DOHH2 (cell line): Measurements from ENCODE around the gene HTRA2.

ENCODE experiments used
- EZH2phosphoT487 ChIP-seq: fragments of 200-600 bp; sonication (generic); IDR thresholded peaks from 2 replicates; pipeline ENCODE4 v1.6.1; 2017; ENCODE audit warnings: borderline replicate concordance, mild to moderate bottlenecking, antibody characterized with exemption, low read length, moderate library complexity, mixed read lengths
- TF ChIP-seq, protein P1 (sequence below): fragments of 200-600 bp; sonication (generic); IDR thresholded peaks from one replicate; pipeline ENCODE4 v1.5.1; 2014; ENCODE audit warnings: antibody characterized with exemption, mild to moderate bottlenecking, low read depth, low read length; ENCODE audit not compliant: poor library complexity, severe bottlenecking

DNA sequence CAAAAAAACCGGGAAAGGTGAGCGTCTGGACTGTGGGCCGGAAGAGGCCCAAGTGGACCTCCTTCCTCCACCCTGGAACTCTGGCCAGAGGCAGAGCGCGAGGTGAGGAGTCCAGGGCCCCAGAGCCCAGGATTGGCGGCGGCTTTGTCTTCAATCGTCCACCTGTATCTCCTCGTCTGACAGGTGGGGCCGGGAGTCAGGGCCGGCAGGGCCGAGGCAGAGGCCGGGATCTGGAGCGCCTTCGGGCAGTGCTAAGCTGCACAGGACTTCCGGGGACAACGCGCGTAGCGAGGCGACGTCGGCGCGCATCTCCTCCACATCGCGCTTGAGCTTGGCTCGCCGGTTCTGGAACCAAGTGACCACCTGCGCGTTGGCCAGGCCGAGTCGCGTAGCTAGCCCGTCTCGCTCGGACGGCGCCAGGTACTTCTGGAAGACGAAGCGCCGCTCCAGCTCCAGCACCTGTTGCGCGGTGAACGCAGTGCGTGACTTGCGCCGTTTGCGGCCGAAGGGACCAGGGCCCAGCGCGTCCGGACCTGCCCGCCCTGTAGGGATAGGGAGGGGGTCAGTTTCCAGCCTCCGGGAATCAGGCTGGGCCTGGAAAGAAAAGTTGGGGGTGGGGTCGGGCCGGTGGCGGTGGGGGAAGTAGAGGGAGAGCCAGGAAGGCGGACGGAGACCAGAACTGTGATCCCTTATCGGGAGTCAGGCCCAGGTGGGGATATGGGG lies 31.8 kb upstream of the HTRA2 start:
- TF ChIP-seq, protein P1, sequence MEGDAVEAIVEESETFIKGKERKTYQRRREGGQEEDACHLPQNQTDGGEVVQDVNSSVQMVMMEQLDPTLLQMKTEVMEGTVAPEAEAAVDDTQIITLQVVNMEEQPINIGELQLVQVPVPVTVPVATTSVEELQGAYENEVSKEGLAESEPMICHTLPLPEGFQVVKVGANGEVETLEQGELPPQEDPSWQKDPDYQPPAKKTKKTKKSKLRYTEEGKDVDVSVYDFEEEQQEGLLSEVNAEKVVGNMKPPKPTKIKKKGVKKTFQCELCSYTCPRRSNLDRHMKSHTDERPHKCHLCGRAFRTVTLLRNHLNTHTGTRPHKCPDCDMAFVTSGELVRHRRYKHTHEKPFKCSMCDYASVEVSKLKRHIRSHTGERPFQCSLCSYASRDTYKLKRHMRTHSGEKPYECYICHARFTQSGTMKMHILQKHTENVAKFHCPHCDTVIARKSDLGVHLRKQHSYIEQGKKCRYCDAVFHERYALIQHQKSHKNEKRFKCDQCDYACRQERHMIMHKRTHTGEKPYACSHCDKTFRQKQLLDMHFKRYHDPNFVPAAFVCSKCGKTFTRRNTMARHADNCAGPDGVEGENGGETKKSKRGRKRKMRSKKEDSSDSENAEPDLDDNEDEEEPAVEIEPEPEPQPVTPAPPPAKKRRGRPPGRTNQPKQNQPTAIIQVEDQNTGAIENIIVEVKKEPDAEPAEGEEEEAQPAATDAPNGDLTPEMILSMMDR, result no peak
- TF ChIP-seq EZH2phosphoT487, result no peak; the same call in 1 of the 2 replicates
